ENCODE measurements around the gene FDPS. TPM values are rescaled to one million over a fixed set of nuclear protein-coding genes. Genes with fewer than 3 reads are reported as not detected.
"Not testable (repeated sequence)": the region's sequence is repeated elsewhere in the genome, so short reads cannot be mapped to it uniquely, and the experiment has no call there.

The FDPS gene
- total RNA-seq, 1 donor from 2014 or later = 160 TPM

GRCh38 chr1:155326631-155327037 is 18.0 kb downstream of the FDPS start:
- DNase-seq (ENCODE audit: low spot score) = no peak
- no peak for ATAC-seq
- intact Hi-C loops (cut with DNase I) = loop anchor here (1.0 kb wide), 1 partner anchor 39 kb away; no protein-coding TSS in a partner anchor

- intact Hi-C loops (cut with DNase I) = loop anchor here (1.0 kb wide), 1 partner anchor 37 kb away; no protein-coding TSS in a partner anchor
- DNase-seq (ENCODE audit: low spot score) = no peak
- ATAC-seq = no peak
Observed at GRCh38 chr1:155327981-155328380, 19.3 kb downstream of the FDPS start.

GRCh38 chr1:155328856-155329255 is 20.2 kb downstream of the FDPS start:
- DNase-seq (ENCODE audit: low spot score); intact Hi-C loops (cut with DNase I): not testable (repeated sequence)

GRCh38 chr1:155329980-155330598 is 21.4 kb downstream of the FDPS start:
- ATAC-seq (no peak), DNase-seq (ENCODE audit: low spot score) (no peak)
- intact Hi-C loops (cut with DNase I) = no loop called here

More at GRCh38 chr1:155328856-155329255, 20.2 kb downstream of the FDPS start:
- ATAC-seq = not testable (repeated sequence)

- no peak for DNase-seq (ENCODE audit: low spot score)
- ATAC-seq = no peak
- intact Hi-C loops (cut with DNase I) = no loop called here
Observed at GRCh38 chr1:155334962-155335361, 26.3 kb downstream of the FDPS start.

GRCh38 chr1:155339515-155340097 is 30.9 kb downstream of the FDPS start:
- no peak for DNase-seq (ENCODE audit: low spot score)
- intact Hi-C loops (cut with DNase I) = no loop called here
- no peak for ATAC-seq

GRCh38 chr1:155342842-155343241 is 34.2 kb downstream of the FDPS start:
- DNase-seq (ENCODE audit: low spot score) (no peak), ATAC-seq (no peak)
- intact Hi-C loops (cut with DNase I) = no loop called here

GRCh38 chr1:155352631-155353030 is 44.0 kb downstream of the FDPS start:
- DNase-seq (ENCODE audit: low spot score) (no peak), ATAC-seq (no peak)
- intact Hi-C loops (cut with DNase I) = no loop called here

GRCh38 chr1:155360051-155360450 is 51.4 kb downstream of the FDPS start:
- ATAC-seq (no peak), DNase-seq (ENCODE audit: low spot score) (no peak)
- intact Hi-C loops (cut with DNase I) = no loop called here

Small RNA genes lying within 50 kb of the gene (microRNA-seq; reads per million reads assigned to microRNA genes)
- not detected for gene MIR555

Other genes starting within 250 kb of the FDPS start
- gene EFNA4, start 245.1 kb upstream of the FDPS start, total RNA-seq = 3.1 TPM
- gene EFNA3, start 230.0 kb upstream of the FDPS start, total RNA-seq = 2.4 TPM
- gene EFNA1, start 181.0 kb upstream of the FDPS start, total RNA-seq = 49.0 TPM
- 20.8 TPM for gene SLC50A1, start 173.0 kb upstream of the FDPS start, total RNA-seq
- 75.3 TPM for gene DPM3, start 168.3 kb upstream of the FDPS start, total RNA-seq
- gene KRTCAP2, start 135.6 kb upstream of the FDPS start, total RNA-seq = 162 TPM
- 4.8 TPM for gene TRIM46, start 135.0 kb upstream of the FDPS start, total RNA-seq
- 58.8 TPM for gene THBS3, start 101.0 kb upstream of the FDPS start, total RNA-seq
- 20.0 TPM for gene MTX1, start 100.2 kb upstream of the FDPS start, total RNA-seq
- 28.4 TPM for gene ENTREP3, start 53.4 kb upstream of the FDPS start, total RNA-seq
- gene SCAMP3, start 46.5 kb upstream of the FDPS start, total RNA-seq = 44.0 TPM
- 57.8 TPM for gene CLK2, start 35.4 kb upstream of the FDPS start, total RNA-seq
- 8.0 TPM for gene HCN3, start 31.4 kb upstream of the FDPS start, total RNA-seq
- not detected for gene PKLR, start 7.4 kb upstream of the FDPS start, total RNA-seq
- gene RUSC1, start 12.0 kb downstream of the FDPS start, total RNA-seq = 43.3 TPM

Measured in sciatic nerve (tissue), 2 donors.